HG03571 (cell line): Measurements from ENCODE around the gene GZMM.

ENCODE experiments used
- ATAC-seq: cut with Tn5 transposase; IDR thresholded peaks from one replicate; pipeline ENCODE4 v1.9.1; 2021; ENCODE audit not compliant: unreplicated experiment

The GZMM gene

GRCh38 chr19:558770-559439 lies 15.1 kb downstream of the GZMM start:
- no peak for ATAC-seq

GRCh38 chr19:560121-560520 lies 16.3 kb downstream of the GZMM start:
- ATAC-seq: no peak

GRCh38 chr19:566403-566802 lies 22.6 kb downstream of the GZMM start:
- no peak for ATAC-seq

- ATAC-seq: no peak
These were observed 23.0 kb downstream of the GZMM start for GRCh38 chr19:566844-567243.

- ATAC-seq: no peak
These were observed 23.5 kb downstream of the GZMM start for GRCh38 chr19:567296-567900.

GRCh38 chr19:570251-570686 lies 26.4 kb downstream of the GZMM start:
- ATAC-seq: no peak

GRCh38 chr19:570937-571565 lies 27.2 kb downstream of the GZMM start:
- no peak for ATAC-seq

- no peak for ATAC-seq
These were observed 27.7 kb downstream of the GZMM start for GRCh38 chr19:571566-571974.

GRCh38 chr19:572140-572742 lies 28.4 kb downstream of the GZMM start, which contains the start of gene BSG:
BSG (plus strand) TSS chr19:572596; CDS start chr19:572635, 39 bp downstream.
- peak; percentile 70 for ATAC-seq

GRCh38 chr19:572743-573518 lies 29.1 kb downstream of the GZMM start:
- ATAC-seq: peak; percentile 4

GRCh38 chr19:573519-573825 lies 29.6 kb downstream of the GZMM start:
- no peak for ATAC-seq

- ATAC-seq: no peak
These were observed 31.0 kb downstream of the GZMM start for GRCh38 chr19:574658-575526.

GRCh38 chr19:575527-576506 lies 32.0 kb downstream of the GZMM start:
- ATAC-seq: no peak

- no peak for ATAC-seq
These were observed 33.0 kb downstream of the GZMM start for GRCh38 chr19:576768-577438.

- ATAC-seq: no peak
These were observed 33.9 kb downstream of the GZMM start for GRCh38 chr19:577439-578392.

- no peak for ATAC-seq
These were observed 35.4 kb downstream of the GZMM start for GRCh38 chr19:579111-579841.

GRCh38 chr19:579842-580155 lies 35.9 kb downstream of the GZMM start:
- ATAC-seq: no peak
